Fibroblast of villous mesenchyme (primary cell): ENCODE measurements around the gene NEK3. TPM values are rescaled to one million over a fixed set of nuclear protein-coding genes. Genes with fewer than 3 reads are reported as not detected.
"Not testable (repeated sequence)": the region's sequence is repeated elsewhere in the genome, so short reads cannot be mapped to it uniquely, and the experiment has no call there.

Experiments used
- DNase-seq: peaks from one replicate; pipeline ENCODE4 v3.0.0-alpha.2; 2010; ENCODE audit warnings: low read depth
- H3K4me3 ChIP-seq: 2 replicates; pipeline ENCODE4 v1.5.1; 2011; ENCODE audit warnings: low read depth, mild to moderate bottlenecking, low read length
- CTCF ChIP-seq: IDR thresholded peaks from 2 replicates; pipeline ENCODE4 v1.5.1; 2012; ENCODE audit warnings: low read depth, mild to moderate bottlenecking, low read length; ENCODE audit not compliant: insufficient read depth
- total RNA-seq: library from RNA; depleted of rRNA; stranded (reverse); fragments of >200 nt; gene quantifications from 2 replicates; pipeline ENCODE4 v1.2.3, GENCODE V29; 2012

The NEK3 gene
- total RNA-seq, 1 donor: 9.1 TPM

GRCh38 chr13:52194184-52194868 is 34.9 kb upstream of the NEK3 start:
- peak; percentile 87 for DNase-seq
- H3K4me3 ChIP-seq: peak overlapping the region; percentile 93
- TF ChIP-seq CTCF: no peak

- DNase-seq: peak; percentile 22
- H3K4me3 ChIP-seq: peak overlapping the region; percentile 93
Measured at GRCh38 chr13:52193587-52194183, 34.3 kb upstream of the NEK3 start.

GRCh38 chr13:52187424-52188187 is 28.2 kb upstream of the NEK3 start:
- H3K4me3 ChIP-seq: not testable (repeated sequence)
- DNase-seq: peak; percentile 83

GRCh38 chr13:52187029-52187423 is 27.6 kb upstream of the NEK3 start:
- H3K4me3 ChIP-seq: no peak overlapping the region
- no peak for DNase-seq
- no peak for TF ChIP-seq CTCF

- H3K4me3 ChIP-seq: not testable (repeated sequence)
Measured at GRCh38 chr13:52181316-52181954, 22.0 kb upstream of the NEK3 start.

GRCh38 chr13:52179925-52180324 is 20.5 kb upstream of the NEK3 start:
- DNase-seq: no peak
- no peak overlapping the region for H3K4me3 ChIP-seq
- no peak for TF ChIP-seq CTCF

More at GRCh38 chr13:52181316-52181954, 22.0 kb upstream of the NEK3 start:
- DNase-seq: peak; percentile 21

GRCh38 chr13:52177276-52177675 is 17.9 kb upstream of the NEK3 start:
- no peak overlapping the region for H3K4me3 ChIP-seq
- DNase-seq: no peak
- no peak for TF ChIP-seq CTCF

GRCh38 chr13:52173970-52174369 is 14.6 kb upstream of the NEK3 start:
- not testable (repeated sequence) for DNase-seq, H3K4me3 ChIP-seq
